HEK293 (cell line): Measurements from ENCODE around the gene DNAH6.

ENCODE experiments used
- CTCF ChIA-PET: fragments of 350-600 bp; formaldehyde crosslinking; extraction: SDS; loops from one replicate; lab custom pipeline; 2021; ENCODE audit warnings: antibody characterized with exemption; lab: Yijun Ruan, JAX
- POLR2A ChIA-PET: fragments of 300-600 bp; formaldehyde crosslinking; extraction: SDS; loops from one replicate; lab custom pipeline; 2020; ENCODE audit warnings: antibody characterized with exemption, inconsistent platforms; lab: Yijun Ruan, JAX
- H3K27ac ChIP-seq: fragments of 200-500 bp; sonication (Bioruptor generic); 2 replicates; pipeline ENCODE4 v1.5.1; 2014; ENCODE audit warnings: low read depth, low read length, control low read depth, inconsistent platforms; ENCODE audit errors: extremely low read depth
- H3K36me3 ChIP-seq, 2 experiments: fragments of 200-500 bp in 1 of 2; sonication (Bioruptor generic) in 1 of 2; 1 replicate in 1 of 2; 2 replicates in 1 of 2; pipeline ENCODE4 v1.5.1; 2014 to 2017; ENCODE audit warnings: inconsistent platforms in 2 of 2, low read length in 2 of 2; ENCODE audit not compliant: control insufficient read depth in 2 of 2, insufficient read depth in 1 of 2
- H3K4me1 ChIP-seq: fragments of 200-500 bp; sonication (Bioruptor generic); 2 replicates; pipeline ENCODE4 v1.5.1; 2014; ENCODE audit warnings: mild to moderate bottlenecking, low read length, inconsistent platforms; ENCODE audit not compliant: control insufficient read depth, insufficient read depth
- H3K4me3 ChIP-seq: 2 replicates; pipeline ENCODE4 v1.5.1; 2011; ENCODE audit warnings: low read depth, mild to moderate bottlenecking, control low read depth, low read length, moderate library complexity
- H3K9me3 ChIP-seq: fragments of 200-500 bp; sonication (Bioruptor generic); 2 replicates; pipeline ENCODE4 v1.5.1; 2014; ENCODE audit warnings: low read depth, low read length, inconsistent platforms; ENCODE audit not compliant: control insufficient read depth, insufficient read depth
- FEZF1 ChIP-seq: fragments of 450-650 bp; formaldehyde crosslinking; IDR thresholded peaks from 2 replicates; pipeline ENCODE4 v1.5.1; 2016; ENCODE audit warnings: missing biosample characterization, missing genetic modification characterization
- GLI4 ChIP-seq: fragments of 450-650 bp; formaldehyde crosslinking; IDR thresholded peaks from 2 replicates; pipeline ENCODE4 v1.5.1; 2016; ENCODE audit warnings: missing biosample characterization, missing genetic modification characterization
- IKZF3 ChIP-seq: fragments of 450-650 bp; IDR thresholded peaks from 2 replicates; pipeline ENCODE4 v1.5.0; 2018; ENCODE audit warnings: missing biosample characterization, mild to moderate bottlenecking, missing genetic modification characterization, moderate library complexity
- KLF8 ChIP-seq: fragments of 450-650 bp; formaldehyde crosslinking; IDR thresholded peaks from 2 replicates; pipeline ENCODE4 v1.5.1; 2016; ENCODE audit warnings: missing biosample characterization, missing genetic modification characterization
- MYNN ChIP-seq: fragments of 450-650 bp; formaldehyde crosslinking; IDR thresholded peaks from 2 replicates; pipeline ENCODE4 v1.5.1; 2016; ENCODE audit warnings: missing biosample characterization, missing genetic modification characterization, borderline replicate concordance
- SCRT2 ChIP-seq: fragments of 450-650 bp; formaldehyde crosslinking; IDR thresholded peaks from 2 replicates; pipeline ENCODE4 v1.5.1; 2016; ENCODE audit warnings: missing biosample characterization, missing genetic modification characterization
- ZBTB21 ChIP-seq: fragments of 450-650 bp; formaldehyde crosslinking; IDR thresholded peaks from 2 replicates; pipeline ENCODE4 v1.5.1; 2017; ENCODE audit warnings: missing biosample characterization, missing genetic modification characterization
- ZIC2 ChIP-seq: fragments of 450-650 bp; formaldehyde crosslinking; IDR thresholded peaks from 2 replicates; pipeline ENCODE4 v1.5.1; 2016; ENCODE audit warnings: missing biosample characterization, missing genetic modification characterization
- ZNF174 ChIP-seq: fragments of 450-650 bp; formaldehyde crosslinking; IDR thresholded peaks from 2 replicates; pipeline ENCODE4 v1.5.0; 2017; ENCODE audit warnings: missing biosample characterization, mild to moderate bottlenecking, missing genetic modification characterization
- ZNF23 ChIP-seq: fragments of 450-650 bp; formaldehyde crosslinking; IDR thresholded peaks from 2 replicates; pipeline ENCODE4 v1.5.1; 2016; ENCODE audit warnings: missing biosample characterization, missing genetic modification characterization, borderline replicate concordance
- ZNF335 ChIP-seq: fragments of 450-650 bp; formaldehyde crosslinking; conservative IDR thresholded peaks from 2 replicates; pipeline ENCODE4 v1.5.1; 2016; ENCODE audit warnings: missing biosample characterization, missing genetic modification characterization
- ZNF341 ChIP-seq: fragments of 450-650 bp; formaldehyde crosslinking; IDR thresholded peaks from 2 replicates; pipeline ENCODE4; 2016; ENCODE audit warnings: low read depth, missing biosample characterization, missing genetic modification characterization
- ZNF366 ChIP-seq: fragments of 450-650 bp; formaldehyde crosslinking; conservative IDR thresholded peaks from 2 replicates; pipeline ENCODE4 v1.5.1; 2016; ENCODE audit warnings: missing biosample characterization, missing genetic modification characterization
- ZNF629 ChIP-seq: fragments of 450-650 bp; formaldehyde crosslinking; IDR thresholded peaks from 2 replicates; pipeline ENCODE4 v1.5.1; 2017; ENCODE audit warnings: missing biosample characterization, missing genetic modification characterization
- ZNF707 ChIP-seq: fragments of 450-650 bp; formaldehyde crosslinking; IDR thresholded peaks from 2 replicates; pipeline ENCODE4 v1.5.1; 2016; ENCODE audit warnings: missing biosample characterization, missing genetic modification characterization
- ZNF76 ChIP-seq: fragments of 450-650 bp; formaldehyde crosslinking; IDR thresholded peaks from 2 replicates; pipeline ENCODE4; 2016; ENCODE audit warnings: low read depth, missing biosample characterization, missing genetic modification characterization, borderline replicate concordance
- ZSCAN16 ChIP-seq: fragments of 450-650 bp; formaldehyde crosslinking; IDR thresholded peaks from 2 replicates; pipeline ENCODE4 v1.5.1; 2016; ENCODE audit warnings: missing biosample characterization, missing genetic modification characterization
- TF ChIP-seq, protein P1 (sequence below): fragments of 450-650 bp; formaldehyde crosslinking; IDR thresholded peaks from 2 replicates; pipeline ENCODE4 v1.5.1; 2017; ENCODE audit warnings: missing biosample characterization, missing genetic modification characterization
- TF ChIP-seq, protein P2 (sequence below): fragments of 450-650 bp; formaldehyde crosslinking; IDR thresholded peaks from 2 replicates; pipeline ENCODE4 v1.5.1; 2016; ENCODE audit warnings: missing biosample characterization, missing genetic modification characterization, borderline replicate concordance
- TF ChIP-seq, protein P3 (sequence below): fragments of 450-650 bp; formaldehyde crosslinking; IDR thresholded peaks from 2 replicates; pipeline ENCODE4 v1.5.1; 2016; ENCODE audit warnings: missing biosample characterization, missing genetic modification characterization

Gene DNAH6

DNA sequence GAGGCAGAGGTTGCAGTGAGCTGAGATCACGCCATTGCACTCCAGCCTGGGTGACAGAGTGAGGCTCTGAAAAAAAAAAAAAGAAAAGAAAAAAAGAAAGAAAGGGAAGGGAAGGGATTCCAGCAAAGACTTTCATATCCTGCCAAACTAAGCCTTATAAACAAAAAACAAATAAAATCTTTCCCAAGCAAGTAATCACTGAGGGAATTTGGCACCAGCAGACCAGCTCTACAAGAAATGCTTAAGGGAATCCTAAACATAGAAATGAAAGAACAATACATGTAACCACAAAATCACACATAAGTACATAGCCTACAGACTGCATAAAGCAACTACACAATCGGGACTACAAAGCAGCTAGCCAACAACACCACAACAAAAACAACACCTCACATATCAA is 285.5 kb downstream of the DNAH6 start:
- no peak for TF ChIP-seq IKZF3 (tag by site-specific recombination)
- no peak for TF ChIP-seq ZIC2 (tag by site-specific recombination)
- TF ChIP-seq, all 188 proteins: peak for 0
- Histone ChIP-seq H3K4me3 (no peak overlapping the region), H3K27ac (no peak overlapping the region), H3K4me1 (peaks cover 4% of the 10 kb centered on the region), H3K9me3 (no peaks in the 10 kb centered on the region), H3K36me3 (no peaks in the 10 kb centered on the region)
- POLR2A ChIA-PET, result no interaction called here
- CTCF ChIA-PET, result no interaction called here

DNA sequence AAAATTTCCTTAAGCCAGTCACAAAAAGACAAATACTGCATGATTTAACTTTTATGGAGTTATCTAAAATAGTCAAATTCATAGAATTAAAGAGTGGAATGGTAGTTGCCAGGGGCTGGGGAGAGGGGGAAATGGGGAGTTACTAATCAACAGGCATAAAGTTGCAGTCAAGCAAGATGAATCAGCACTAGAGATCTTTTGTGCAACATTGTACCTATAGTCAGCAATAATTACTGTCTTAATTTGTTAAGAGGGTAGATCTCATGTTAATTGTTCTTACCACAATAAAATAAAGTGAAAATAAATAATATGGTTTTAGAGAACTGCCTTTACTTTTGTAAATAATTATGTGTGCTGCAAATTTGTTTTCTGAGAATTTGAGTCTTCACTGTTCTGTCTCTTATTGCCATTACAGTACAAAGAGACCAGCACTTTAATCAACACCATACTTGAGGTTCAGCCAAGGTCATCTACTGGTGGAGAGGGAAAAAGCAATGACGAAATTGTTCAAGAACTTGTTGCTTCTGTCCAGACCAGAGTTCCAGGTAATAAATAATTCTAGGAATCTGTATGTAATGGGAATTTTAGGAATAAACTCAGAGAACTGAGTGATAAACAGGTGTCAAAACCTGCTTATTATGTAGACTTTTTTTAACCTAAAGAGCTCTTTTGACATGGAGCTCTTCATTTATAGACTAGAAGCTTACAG is 289.1 kb downstream of the DNAH6 start:
- Histone ChIP-seq H3K4me1 (peaks cover 10% of the 10 kb centered on the region), H3K4me3 (no peak overlapping the region), H3K36me3 (no peaks in the 10 kb centered on the region), H3K9me3 (no peaks in the 10 kb centered on the region), H3K27ac (no peak overlapping the region)
- POLR2A ChIA-PET, result no interaction called here
- TF ChIP-seq SCRT2 (tag by site-specific recombination) (peak; percentile 58; the same call in 1 of the 2 replicates), ZNF174 (tag by site-specific recombination) (no peak), ZNF23 (tag by site-specific recombination) (no peak), ZNF707 (tag by site-specific recombination) (no peak), GLI4 (tag by site-specific recombination) (no peak)
- TF ChIP-seq, protein P1, sequence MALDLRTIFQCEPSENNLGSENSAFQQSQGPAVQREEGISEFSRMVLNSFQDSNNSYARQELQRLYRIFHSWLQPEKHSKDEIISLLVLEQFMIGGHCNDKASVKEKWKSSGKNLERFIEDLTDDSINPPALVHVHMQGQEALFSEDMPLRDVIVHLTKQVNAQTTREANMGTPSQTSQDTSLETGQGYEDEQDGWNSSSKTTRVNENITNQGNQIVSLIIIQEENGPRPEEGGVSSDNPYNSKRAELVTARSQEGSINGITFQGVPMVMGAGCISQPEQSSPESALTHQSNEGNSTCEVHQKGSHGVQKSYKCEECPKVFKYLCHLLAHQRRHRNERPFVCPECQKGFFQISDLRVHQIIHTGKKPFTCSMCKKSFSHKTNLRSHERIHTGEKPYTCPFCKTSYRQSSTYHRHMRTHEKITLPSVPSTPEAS (tag by site-specific recombination), result no peak
- TF ChIP-seq, protein P2, sequence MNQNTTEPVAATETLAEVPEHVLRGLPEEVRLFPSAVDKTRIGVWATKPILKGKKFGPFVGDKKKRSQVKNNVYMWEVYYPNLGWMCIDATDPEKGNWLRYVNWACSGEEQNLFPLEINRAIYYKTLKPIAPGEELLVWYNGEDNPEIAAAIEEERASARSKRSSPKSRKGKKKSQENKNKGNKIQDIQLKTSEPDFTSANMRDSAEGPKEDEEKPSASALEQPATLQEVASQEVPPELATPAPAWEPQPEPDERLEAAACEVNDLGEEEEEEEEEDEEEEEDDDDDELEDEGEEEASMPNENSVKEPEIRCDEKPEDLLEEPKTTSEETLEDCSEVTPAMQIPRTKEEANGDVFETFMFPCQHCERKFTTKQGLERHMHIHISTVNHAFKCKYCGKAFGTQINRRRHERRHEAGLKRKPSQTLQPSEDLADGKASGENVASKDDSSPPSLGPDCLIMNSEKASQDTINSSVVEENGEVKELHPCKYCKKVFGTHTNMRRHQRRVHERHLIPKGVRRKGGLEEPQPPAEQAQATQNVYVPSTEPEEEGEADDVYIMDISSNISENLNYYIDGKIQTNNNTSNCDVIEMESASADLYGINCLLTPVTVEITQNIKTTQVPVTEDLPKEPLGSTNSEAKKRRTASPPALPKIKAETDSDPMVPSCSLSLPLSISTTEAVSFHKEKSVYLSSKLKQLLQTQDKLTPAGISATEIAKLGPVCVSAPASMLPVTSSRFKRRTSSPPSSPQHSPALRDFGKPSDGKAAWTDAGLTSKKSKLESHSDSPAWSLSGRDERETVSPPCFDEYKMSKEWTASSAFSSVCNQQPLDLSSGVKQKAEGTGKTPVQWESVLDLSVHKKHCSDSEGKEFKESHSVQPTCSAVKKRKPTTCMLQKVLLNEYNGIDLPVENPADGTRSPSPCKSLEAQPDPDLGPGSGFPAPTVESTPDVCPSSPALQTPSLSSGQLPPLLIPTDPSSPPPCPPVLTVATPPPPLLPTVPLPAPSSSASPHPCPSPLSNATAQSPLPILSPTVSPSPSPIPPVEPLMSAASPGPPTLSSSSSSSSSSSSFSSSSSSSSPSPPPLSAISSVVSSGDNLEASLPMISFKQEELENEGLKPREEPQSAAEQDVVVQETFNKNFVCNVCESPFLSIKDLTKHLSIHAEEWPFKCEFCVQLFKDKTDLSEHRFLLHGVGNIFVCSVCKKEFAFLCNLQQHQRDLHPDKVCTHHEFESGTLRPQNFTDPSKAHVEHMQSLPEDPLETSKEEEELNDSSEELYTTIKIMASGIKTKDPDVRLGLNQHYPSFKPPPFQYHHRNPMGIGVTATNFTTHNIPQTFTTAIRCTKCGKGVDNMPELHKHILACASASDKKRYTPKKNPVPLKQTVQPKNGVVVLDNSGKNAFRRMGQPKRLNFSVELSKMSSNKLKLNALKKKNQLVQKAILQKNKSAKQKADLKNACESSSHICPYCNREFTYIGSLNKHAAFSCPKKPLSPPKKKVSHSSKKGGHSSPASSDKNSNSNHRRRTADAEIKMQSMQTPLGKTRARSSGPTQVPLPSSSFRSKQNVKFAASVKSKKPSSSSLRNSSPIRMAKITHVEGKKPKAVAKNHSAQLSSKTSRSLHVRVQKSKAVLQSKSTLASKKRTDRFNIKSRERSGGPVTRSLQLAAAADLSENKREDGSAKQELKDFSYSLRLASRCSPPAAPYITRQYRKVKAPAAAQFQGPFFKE (tag by site-specific recombination), result no peak
- CTCF ChIA-PET, result interaction anchor here (1.0 to 1.2 kb wide), 2 partner anchors 77 to 120 kb away, joined by 3 to 7 read pairs; no protein-coding TSS in a partner anchor

DNA sequence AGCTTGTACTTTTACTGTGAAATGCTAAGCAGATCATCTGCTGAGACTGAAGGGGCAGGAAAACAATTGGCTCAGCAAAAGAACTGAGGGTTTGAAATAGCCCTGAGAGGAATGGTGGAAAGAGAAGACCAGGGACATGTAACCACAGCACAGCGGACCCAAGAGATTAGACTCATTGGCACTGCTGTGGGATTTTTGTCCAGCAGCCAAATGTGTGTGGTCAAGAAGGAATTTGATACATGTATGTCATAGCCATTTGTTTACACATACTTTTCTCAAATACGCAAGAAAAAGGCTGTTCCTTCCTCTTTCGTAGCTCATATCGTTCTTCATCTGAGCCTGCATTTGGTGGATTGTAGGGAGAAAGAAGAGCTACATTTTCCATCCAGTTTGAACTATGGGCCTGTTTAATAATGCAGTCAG is 290.8 kb downstream of the DNAH6 start:
- POLR2A ChIA-PET, result no interaction called here
- CTCF ChIA-PET, result interaction anchor here (0.5 to 0.6 kb wide), 2 partner anchors 19 to 81 kb away, joined by 3 to 4 read pairs; no protein-coding TSS in a partner anchor
- Histone ChIP-seq H3K4me1 (peaks cover 10% of the 10 kb centered on the region), H3K4me3 (no peak overlapping the region), H3K9me3 (no peaks in the 10 kb centered on the region), H3K36me3 (no peaks in the 10 kb centered on the region), H3K27ac (no peak overlapping the region)
- TF ChIP-seq ZNF366 (tag by site-specific recombination) (peak; percentile 61; the same call in 1 of the 2 replicates), ZBTB21 (tag by site-specific recombination) (peak; percentile 80), FEZF1 (tag by site-specific recombination) (peak; percentile 79), ZNF341 (tag by site-specific recombination) (0 out of 2 replicates have a peak, but pooled peaks have one; percentile 22), ZNF76 (tag by site-specific recombination) (no peak), ZNF335 (tag by site-specific recombination) (no peak), ZNF629 (tag by site-specific recombination) (peak; percentile 88), ZSCAN16 (tag by site-specific recombination) (no peak), KLF8 (0 out of 2 replicates have a peak, but pooled peaks have one; percentile 17), MYNN (tag by site-specific recombination) (peak; percentile 81)
- TF ChIP-seq, protein P3, sequence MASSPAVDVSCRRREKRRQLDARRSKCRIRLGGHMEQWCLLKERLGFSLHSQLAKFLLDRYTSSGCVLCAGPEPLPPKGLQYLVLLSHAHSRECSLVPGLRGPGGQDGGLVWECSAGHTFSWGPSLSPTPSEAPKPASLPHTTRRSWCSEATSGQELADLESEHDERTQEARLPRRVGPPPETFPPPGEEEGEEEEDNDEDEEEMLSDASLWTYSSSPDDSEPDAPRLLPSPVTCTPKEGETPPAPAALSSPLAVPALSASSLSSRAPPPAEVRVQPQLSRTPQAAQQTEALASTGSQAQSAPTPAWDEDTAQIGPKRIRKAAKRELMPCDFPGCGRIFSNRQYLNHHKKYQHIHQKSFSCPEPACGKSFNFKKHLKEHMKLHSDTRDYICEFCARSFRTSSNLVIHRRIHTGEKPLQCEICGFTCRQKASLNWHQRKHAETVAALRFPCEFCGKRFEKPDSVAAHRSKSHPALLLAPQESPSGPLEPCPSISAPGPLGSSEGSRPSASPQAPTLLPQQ (tag by site-specific recombination), result 0 out of 2 replicates have a peak, but pooled peaks have one; percentile 38
